ACC112 (cell line): Measurements from ENCODE around the gene CFHR5.
A peak's percentile ranks its signal among the peaks of the same experiment; 100 is the strongest.
"Not testable (repeated sequence)": the region's sequence is repeated elsewhere in the genome, so short reads cannot be mapped to it uniquely, and the experiment has no call there.

Source experiments
- H2AFZ ChIP-seq: fragments of 200-600 bp; sonication (generic); one replicate; pipeline ENCODE4 v1.6.0; 2017; ENCODE audit warnings: antibody characterized with exemption, low read length; ENCODE audit not compliant: unreplicated experiment
- H3K27ac ChIP-seq: fragments of 200-600 bp; sonication (generic); 2 replicates; pipeline ENCODE4 v1.5.1; 2014; ENCODE audit warnings: low read depth, mild to moderate bottlenecking, antibody characterized with exemption, low read length, moderate library complexity
- H3K27me3 ChIP-seq: fragments of 200-600 bp; sonication (generic); 2 replicates; pipeline ENCODE4 v1.6.1; 2014; ENCODE audit warnings: mild to moderate bottlenecking, antibody characterized with exemption, low read length, moderate library complexity, mixed read lengths; ENCODE audit not compliant: insufficient read depth
- H3K36me3 ChIP-seq: fragments of 200-600 bp; sonication (generic); 2 replicates; pipeline ENCODE4 v1.6.1; 2016; ENCODE audit warnings: mild to moderate bottlenecking, antibody characterized with exemption, low read length, moderate library complexity, mixed read lengths; ENCODE audit not compliant: insufficient read depth
- H3K4me1 ChIP-seq: fragments of 200-600 bp; sonication (generic); one replicate; pipeline ENCODE4 v1.6.1; 2016; ENCODE audit warnings: low read length, mixed read lengths; ENCODE audit not compliant: insufficient read depth, unreplicated experiment, control insufficient read depth
- H3K4me3 ChIP-seq: fragments of 200-600 bp; sonication (generic); 2 replicates; pipeline ENCODE4 v1.5.1; 2014; ENCODE audit warnings: mild to moderate bottlenecking, low read depth, low read length
- H3K79me2 ChIP-seq: fragments of 200-600 bp; sonication (generic); one replicate; pipeline ENCODE4 v1.6.0; 2016; ENCODE audit warnings: low read length; ENCODE audit not compliant: control insufficient read depth, unreplicated experiment, insufficient read depth

CFHR5 gene

DNA sequence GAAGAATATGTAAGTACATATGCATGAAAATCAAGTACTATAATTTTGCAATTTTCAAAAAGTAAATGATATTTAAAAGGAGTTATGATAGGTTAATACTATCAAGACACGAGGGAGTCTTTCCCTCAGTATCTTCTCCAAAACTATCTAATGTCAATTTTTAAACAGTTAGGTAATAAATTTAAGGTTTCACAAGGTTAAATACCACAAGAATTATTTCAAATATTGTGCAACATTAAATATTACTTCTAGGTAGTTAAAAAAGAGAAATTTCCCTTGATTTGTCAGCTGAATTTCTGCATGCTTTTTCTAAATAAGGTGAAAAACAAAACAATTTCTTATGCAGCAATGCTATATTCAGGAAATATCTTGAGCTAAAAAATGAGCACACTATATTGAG lies 3.5 kb downstream of the CFHR5 start:
- no peaks in the 10 kb centered on the region for H3K36me3 ChIP-seq
- H3K4me3 ChIP-seq: no peak overlapping the region
- no peaks in the 10 kb centered on the region for H3K79me2 ChIP-seq
- no peaks in the 10 kb centered on the region for H3K4me1 ChIP-seq
- no peaks in the 10 kb centered on the region for H3K27me3 ChIP-seq
- H3K27ac ChIP-seq: no peak overlapping the region
- H2AFZ ChIP-seq: no peak overlapping the region

- not testable (repeated sequence) for H3K36me3 ChIP-seq, H3K79me2 ChIP-seq, H3K4me1 ChIP-seq, H2AFZ ChIP-seq, H3K4me3 ChIP-seq, H3K27me3 ChIP-seq, H3K27ac ChIP-seq
Measured at GRCh38 chr1:196982247-196982646, 4.9 kb downstream of the CFHR5 start.

DNA sequence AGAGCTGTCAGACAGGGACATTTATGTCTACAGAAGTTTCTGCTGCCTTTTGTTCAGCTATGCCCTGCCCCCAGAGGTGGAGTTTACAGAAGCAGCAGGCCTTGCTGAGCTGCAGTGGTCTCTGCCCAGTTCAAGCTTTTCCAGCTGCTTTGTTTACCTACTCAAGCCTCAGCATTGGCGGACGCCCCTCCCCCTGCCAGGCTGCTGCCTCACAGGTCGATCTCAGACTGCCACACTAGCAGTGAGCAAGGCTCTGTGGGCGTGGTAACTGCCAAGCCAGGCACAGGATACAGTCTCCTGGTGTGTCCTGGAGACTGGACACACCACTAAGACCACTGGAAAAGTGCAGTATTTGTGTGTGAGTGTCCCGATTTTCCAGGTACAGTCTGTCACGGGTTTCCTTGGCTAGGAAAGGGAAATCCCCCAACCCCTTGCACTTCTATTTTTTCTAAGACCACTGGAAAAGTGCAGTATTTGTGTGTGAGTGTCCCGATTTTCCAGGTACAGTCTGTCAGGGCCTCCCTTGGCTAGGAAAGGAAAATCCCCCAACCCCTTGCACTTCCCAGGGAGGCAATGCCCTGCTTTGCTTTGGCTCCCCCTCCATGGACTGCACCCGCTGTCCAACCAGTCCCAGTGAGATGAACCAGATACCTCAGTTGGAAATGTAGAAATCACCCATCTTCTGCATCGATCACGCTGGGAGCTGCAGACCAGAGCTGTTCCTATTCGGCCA lies 14.7 kb downstream of the CFHR5 start:
- not testable (repeated sequence) for H3K4me3 ChIP-seq, H3K4me1 ChIP-seq, H2AFZ ChIP-seq, H3K36me3 ChIP-seq, H3K79me2 ChIP-seq, H3K27me3 ChIP-seq, H3K27ac ChIP-seq

DNA sequence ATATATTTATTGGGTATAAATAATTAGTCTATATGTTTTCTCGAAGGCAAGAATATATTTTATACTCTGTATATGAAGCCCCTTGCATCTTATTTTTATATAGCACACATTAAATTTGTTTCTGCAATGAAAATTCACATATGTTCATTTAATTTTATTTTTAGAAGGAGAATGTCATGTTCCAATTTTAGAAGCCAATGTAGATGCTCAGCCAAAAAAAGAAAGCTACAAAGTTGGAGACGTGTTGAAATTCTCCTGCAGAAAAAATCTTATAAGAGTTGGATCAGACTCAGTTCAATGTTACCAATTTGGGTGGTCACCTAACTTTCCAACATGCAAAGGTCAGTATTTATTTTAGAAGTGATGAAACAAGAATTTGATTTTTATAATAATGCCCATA lies 16.6 kb downstream of the CFHR5 start:
- H3K27me3 ChIP-seq: no peaks in the 10 kb centered on the region
- H2AFZ ChIP-seq: no peak overlapping the region
- no peaks in the 10 kb centered on the region for H3K36me3 ChIP-seq
- H3K79me2 ChIP-seq: no peaks in the 10 kb centered on the region
- H3K4me3 ChIP-seq: no peak overlapping the region
- H3K27ac ChIP-seq: no peak overlapping the region
- H3K4me1 ChIP-seq: peaks cover 7% of the 10 kb centered on the region

DNA sequence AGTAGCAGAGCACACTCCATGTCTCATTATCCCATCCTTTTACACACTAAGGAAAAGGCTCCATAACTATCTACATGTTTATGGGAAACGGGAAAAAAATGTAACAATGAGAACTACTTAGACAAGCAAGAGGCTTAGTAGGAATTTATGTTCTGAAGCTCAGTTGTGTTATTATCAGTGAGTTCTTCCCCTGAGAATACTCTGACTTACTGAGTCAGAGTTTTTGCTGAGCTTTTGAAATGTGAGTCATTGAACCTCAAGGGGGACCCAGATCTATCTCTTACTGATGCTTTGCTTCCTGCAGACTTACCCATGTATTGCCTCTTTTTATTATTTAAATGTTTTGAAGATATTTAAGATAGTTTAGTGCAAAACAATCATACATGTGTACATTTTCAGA lies 20.1 kb downstream of the CFHR5 start:
- Histone ChIP-seq H3K79me2 (no peaks in the 10 kb centered on the region), H3K36me3 (no peaks in the 10 kb centered on the region), H3K4me3 (peak overlapping the region; percentile 42; the same call in 1 of the 2 replicates), H2AFZ (no peak overlapping the region), H3K27ac (peak overlapping the region; percentile 21; the same call in 1 of the 2 replicates), H3K27me3 (no peaks in the 10 kb centered on the region), H3K4me1 (peaks cover 12% of the 10 kb centered on the region)

GRCh38 chr1:197001828-197002227 lies 24.5 kb downstream of the CFHR5 start:
- Histone ChIP-seq H3K4me3 (no peak overlapping the region), H2AFZ (no peak overlapping the region)

GRCh38 chr1:197003132-197003531 lies 25.8 kb downstream of the CFHR5 start:
- H2AFZ ChIP-seq: no peak overlapping the region
- H3K36me3 ChIP-seq: no peaks in the 10 kb centered on the region
- H3K27me3 ChIP-seq: no peaks in the 10 kb centered on the region
- no peaks in the 10 kb centered on the region for H3K79me2 ChIP-seq
- H3K4me1 ChIP-seq: peaks cover 5% of the 10 kb centered on the region
- H3K27ac ChIP-seq: no peak overlapping the region
- H3K4me3 ChIP-seq: no peak overlapping the region

More at GRCh38 chr1:197001828-197002227, 24.5 kb downstream of the CFHR5 start:
- Histone ChIP-seq H3K4me1 (peaks cover 11% of the 10 kb centered on the region), H3K27ac (no peak overlapping the region), H3K36me3 (no peaks in the 10 kb centered on the region), H3K27me3 (no peaks in the 10 kb centered on the region), H3K79me2 (no peaks in the 10 kb centered on the region)

- Histone ChIP-seq H3K27ac (no peak overlapping the region), H3K36me3 (no peaks in the 10 kb centered on the region), H3K27me3 (no peaks in the 10 kb centered on the region), H3K4me1 (no peaks in the 10 kb centered on the region), H3K79me2 (no peaks in the 10 kb centered on the region), H3K4me3 (no peak overlapping the region), H2AFZ (no peak overlapping the region)
Measured at GRCh38 chr1:197008861-197009260, 31.5 kb downstream of the CFHR5 start.

DNA sequence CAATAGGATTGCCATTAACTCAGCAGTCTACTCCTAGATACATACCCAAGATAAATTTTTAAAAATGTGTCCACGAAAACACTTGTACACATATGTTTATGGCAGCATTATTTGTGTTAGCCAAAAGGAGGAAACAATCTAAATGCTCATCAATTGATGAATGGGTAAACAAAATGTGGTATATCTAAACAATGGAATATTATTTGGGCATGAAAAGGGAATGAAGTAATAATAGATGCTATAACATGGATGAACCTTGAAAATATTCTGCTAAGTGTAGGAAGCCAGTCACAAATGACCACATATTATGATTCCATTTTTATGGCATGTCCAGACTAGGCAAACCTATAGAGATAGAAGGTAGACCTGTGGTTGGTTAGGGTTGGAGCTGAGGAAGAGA lies 34.3 kb downstream of the CFHR5 start:
- Histone ChIP-seq H3K4me3 (no peak overlapping the region), H2AFZ (no peak overlapping the region), H3K79me2 (no peaks in the 10 kb centered on the region), H3K27ac (no peak overlapping the region), H3K27me3 (no peaks in the 10 kb centered on the region), H3K4me1 (no peaks in the 10 kb centered on the region), H3K36me3 (no peaks in the 10 kb centered on the region)

DNA sequence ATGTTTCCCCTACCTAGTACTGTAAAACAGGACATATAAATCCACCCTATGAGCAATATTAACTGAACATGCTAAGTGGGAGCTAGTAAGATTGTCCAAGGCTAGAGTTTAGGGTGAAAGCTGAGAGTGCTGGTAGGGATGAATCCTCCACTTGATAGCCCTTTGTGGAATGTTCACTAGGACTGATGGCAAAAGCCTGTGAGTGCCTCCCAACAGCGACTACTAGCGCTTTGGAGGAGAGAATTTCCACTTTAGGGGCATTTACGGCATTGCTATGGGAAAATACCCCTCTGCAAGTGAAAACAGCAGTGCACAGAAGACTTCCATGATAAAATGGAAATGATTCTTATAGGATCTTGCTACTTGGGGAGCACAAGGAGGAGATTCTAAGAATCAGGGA lies 35.9 kb downstream of the CFHR5 start:
- Histone ChIP-seq H3K4me3 (no peak overlapping the region), H3K4me1 (no peaks in the 10 kb centered on the region), H3K27ac (no peak overlapping the region), H3K27me3 (no peaks in the 10 kb centered on the region), H3K79me2 (no peaks in the 10 kb centered on the region), H2AFZ (no peak overlapping the region), H3K36me3 (no peaks in the 10 kb centered on the region)

DNA sequence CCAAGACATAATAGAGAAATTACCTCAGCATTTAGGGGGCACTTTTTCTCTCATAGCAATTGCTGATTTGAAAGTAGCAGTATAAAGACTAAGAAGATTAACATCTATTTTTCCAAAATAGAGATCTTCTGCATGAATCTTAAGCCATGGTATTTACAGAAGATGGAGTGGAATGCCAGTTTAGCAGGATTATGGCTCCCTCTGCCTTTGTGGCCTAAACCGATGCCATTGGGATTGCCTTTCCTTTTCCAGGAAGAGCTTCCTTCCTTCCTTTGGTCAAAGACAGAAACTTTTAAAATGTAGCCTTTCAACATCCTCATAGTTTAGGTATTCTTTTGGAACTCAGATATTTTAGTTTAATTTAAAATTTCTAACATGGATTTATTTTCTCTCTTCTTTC lies 39.4 kb downstream of the CFHR5 start:
- H3K27ac ChIP-seq: no peak overlapping the region
- no peaks in the 10 kb centered on the region for H3K27me3 ChIP-seq
- H3K79me2 ChIP-seq: no peaks in the 10 kb centered on the region
- no peak overlapping the region for H2AFZ ChIP-seq
- H3K36me3 ChIP-seq: no peaks in the 10 kb centered on the region
- H3K4me3 ChIP-seq: no peak overlapping the region
- no peaks in the 10 kb centered on the region for H3K4me1 ChIP-seq
